HepG2 (cell line): ENCODE measurements around the gene CLIC3. TPM values are rescaled to one million over a fixed set of nuclear protein-coding genes. Genes with fewer than 3 reads are reported as not detected.

Experiments
- ATAC-seq: fragments of 200-7000 bp; cut with Tn5 transposase; 3 replicates; pipeline ENCODE4 v1.9.1; 2020; ENCODE audit warnings: mild to moderate bottlenecking, moderate library complexity
- BruUV-seq: library from RNA; stranded (reverse); fragments of 400-500 nt; replicated peaks from 2 replicates; lab custom pipeline; 2021; lab: Mats Ljungman, UMichigan
- CTCF ChIA-PET: fragments of 300-600 bp; formaldehyde crosslinking; extraction: SDS; loops from one replicate; lab custom pipeline; 2021; ENCODE audit warnings: low total read pairs, inconsistent platforms, low intra/inter-chr PET ratio; lab: Yijun Ruan, JAX
- POLR2A ChIA-PET: fragments of 350-600 bp; sonication (Branson Sonifier 250); formaldehyde crosslinking; loops from one replicate; lab custom pipeline; 2020; ENCODE audit warnings: antibody characterized with exemption, inconsistent platforms; lab: Yijun Ruan, JAX
- DNase-seq: peaks from one replicate; pipeline ENCODE4 v3.0.0-alpha.2; 2015; ENCODE audit warnings: low spot score
- FAIRE-seq: peaks from 3 replicates; lab custom pipeline; 2011; peaks lifted over from hg19 to GRCh38; lab: Jason Lieb, UNC
- H2AFZ ChIP-seq: one replicate; pipeline ENCODE4 v1.6.1; 2011; ENCODE audit warnings: low read length, inconsistent platforms
- H3K27ac ChIP-seq: fragments of 300-600 bp; 3 replicates; pipeline ENCODE4 v1.8.0; 2011; ENCODE audit warnings: mixed run types, mild to moderate bottlenecking, mixed read lengths, low read length, inconsistent platforms; ENCODE audit not compliant: insufficient read depth; ENCODE audit errors: extremely low read length
- H3K27me3 ChIP-seq, 2 experiments: fragments of 200-600 bp in 1 of 2; 2 replicates in 1 of 2; 3 replicates in 1 of 2; pipeline versions ENCODE4 v1.6.0 to v1.8.0; 2011; ENCODE audit warnings: low read length in 2 of 2, mild to moderate bottlenecking in 2 of 2, moderate library complexity in 2 of 2, inconsistent platforms in 1 of 2; ENCODE audit not compliant: insufficient read depth in 2 of 2, control insufficient read depth in 1 of 2
- H3K36me3 ChIP-seq, 2 experiments: fragments of 200-600 bp in 1 of 2; replicated peaks in 1 of 2; 2 replicates in 1 of 2; 3 replicates in 1 of 2; pipeline versions ENCODE4 v1.5.1 to v1.8.0; 2011; ENCODE audit warnings: low read length in 2 of 2, inconsistent platforms in 1 of 2; ENCODE audit not compliant: insufficient read depth in 2 of 2, control insufficient read depth in 1 of 2
- H3K4me1 ChIP-seq: 2 replicates; pipeline ENCODE4 v1.5.1; 2012; ENCODE audit warnings: low read length, inconsistent platforms; ENCODE audit not compliant: insufficient read depth
- H3K4me2 ChIP-seq: 2 replicates; pipeline ENCODE4 v1.6.0; 2011; ENCODE audit warnings: low read depth, low read length, inconsistent platforms
- H3K4me3 ChIP-seq, 3 experiments: fragments of 200-600 bp in 1 of 3; sonication (generic), shearing (Covaris generic) in 1 of 3; replicated peaks in 1 of 3; 2 replicates each; pipeline ENCODE4 v1.5.1; 2011 to 2016; ENCODE audit warnings: low read length in 3 of 3, inconsistent platforms in 2 of 3, low read depth in 2 of 3, mild to moderate bottlenecking in 2 of 3, control low read depth in 1 of 3, mixed read lengths in 1 of 3; ENCODE audit not compliant: insufficient read depth in 1 of 3
- H3K79me2 ChIP-seq: one replicate; pipeline ENCODE4 v1.6.1; 2011; ENCODE audit warnings: low read length, inconsistent platforms; ENCODE audit not compliant: insufficient read depth
- H3K9ac ChIP-seq: 2 replicates; pipeline ENCODE4 v1.6.0; 2011; ENCODE audit warnings: mild to moderate bottlenecking, low read depth, low read length, inconsistent platforms; ENCODE audit not compliant: insufficient read depth
- H3K9me3 ChIP-seq: 2 replicates; pipeline ENCODE4 v1.5.1; 2012; ENCODE audit warnings: mild to moderate bottlenecking, low read length
- H4K20me1 ChIP-seq: 2 replicates; pipeline ENCODE4 v1.6.0; 2011; ENCODE audit warnings: inconsistent platforms, mild to moderate bottlenecking, low read length, moderate library complexity; ENCODE audit not compliant: insufficient read depth
- CERS6 ChIP-seq: sonication (generic); formaldehyde crosslinking; IDR thresholded peaks from 2 replicates; pipeline ENCODE4 v1.5.0; 2020; ENCODE audit warnings: missing genetic modification reagents
- NONO ChIP-seq, 2 experiments: fragments of 450-650 bp in 1 of 2; sonication (generic) in 1 of 2; formaldehyde crosslinking in 1 of 2; IDR thresholded peaks in 1 of 2; conservative IDR thresholded peaks in 1 of 2; 2 replicates each; pipeline versions ENCODE4 v1.6.1 to v1.8.0; 2017 to 2022; ENCODE audit warnings: mild to moderate bottlenecking in 1 of 2, missing genetic modification reagents in 1 of 2, moderate library complexity in 1 of 2
- PHF8 ChIP-seq: sonication (generic); formaldehyde crosslinking; IDR thresholded peaks from 2 replicates; pipeline ENCODE4 v1.5.0; 2020; ENCODE audit warnings: missing genetic modification reagents
- RARG ChIP-seq: sonication (generic); formaldehyde crosslinking; IDR thresholded peaks from 2 replicates; pipeline ENCODE4 v1.4.0; 2020; ENCODE audit warnings: low read depth, mild to moderate bottlenecking, missing genetic modification reagents
- SOX6 ChIP-seq, 2 experiments: fragments of 450-650 bp in 1 of 2; sonication (generic) in 1 of 2; formaldehyde crosslinking in 1 of 2; IDR thresholded peaks; 2 replicates each; pipeline versions ENCODE4 v1.4.0 to v1.6.1; 2017 to 2020; ENCODE audit warnings: antibody characterized with exemption in 1 of 2, mild to moderate bottlenecking in 1 of 2, missing genetic modification reagents in 1 of 2
- TARDBP ChIP-seq: sonication (generic); formaldehyde crosslinking; IDR thresholded peaks from 2 replicates; pipeline ENCODE4 v1.8.0; 2022; ENCODE audit warnings: mild to moderate bottlenecking, missing genetic modification reagents
- ZNF224 ChIP-seq: sonication (generic); formaldehyde crosslinking; IDR thresholded peaks from 2 replicates; pipeline ENCODE4 v1.5.0; 2020; ENCODE audit warnings: mild to moderate bottlenecking, missing genetic modification reagents
- ZNF672 ChIP-seq: sonication (generic); formaldehyde crosslinking; IDR thresholded peaks from 2 replicates; pipeline ENCODE4 v1.8.1; 2022; ENCODE audit warnings: missing genetic modification reagents
- WGBS: methylation state at CpG from one replicate; pipeline ENCODE4 v1.1.6; 2017; ENCODE audit warnings: low lambda C conversion rate; 5-methylcytosine and 5-hydroxymethylcytosine counted together
- in situ Hi-C: cut with HindIII; loops from 2 replicates; pipeline ENCODE4 v1.10.0; 2017; ENCODE audit warnings: low pct_unique_long_range_greater_than_20kb; ENCODE audit not compliant: extremely low pct_ligation_motif_present
- intact Hi-C: fragments of 100-400 bp; cut with micrococcal nuclease; formaldehyde crosslinking; loops from one replicate; pipeline ENCODE4 v1.10.0; 2022; ENCODE audit not compliant: unreplicated experiment
- polyA plus RNA-seq, 8 experiments: library from polyadenylated mRNA; depleted of rRNA in 3 of 8; stranded (reverse) in 7 of 8; unstranded in 1 of 8; fragments of >200 nt; fragmentation: Illumina TruSeq in 4 of 8; extraction: Trizol in 4 of 8; gene quantifications; 2 replicates each; pipeline versions ENCODE4 v1.2.1 to v1.2.3, GENCODE V29; 2011 to 2016; ENCODE audit warnings: low read depth in 4 of 8, missing spikeins in 1 of 8, mixed read lengths in 1 of 8; ENCODE audit not compliant: insufficient read depth in 1 of 8
- total RNA-seq, 5 experiments: library from RNA; depleted of rRNA; stranded (reverse); fragments of >200 nt; fragmentation: Illumina TruSeq; extraction: Trizol; gene quantifications; 2 replicates each; pipeline ENCODE4 v1.2.3, GENCODE V29; 2016; ENCODE audit warnings: low read depth in 1 of 5

Gene CLIC3
- total and polyA plus RNA-seq, 2 of the 13 experiments (the other 11 are each of a cell fraction or from before 2014, with no cell fraction given): 0.51 to 1.5 TPM

- TF ChIP-seq NONO (IDR thresholded peaks at IDR 0.05) (no peak), NONO (CRISPR knock-in tag; conservative IDR thresholded peaks at IDR 0.05) (no peak), PHF8 (CRISPR knock-in tag) (no peak), CERS6 (no peak)
- TF ChIP-seq, all 625 proteins: peak for 2
Observed at GRCh38 chr9:136958473-136958872, 37.9 kb downstream of the CLIC3 start (continued).

GRCh38 chr9:136957901-136958300 lies 38.5 kb downstream of the CLIC3 start:
- Histone ChIP-seq H3K9me3 (no peaks in the 10 kb centered on the region), H3K4me3 (no peak overlapping the region), H3K79me2 (no peaks in the 10 kb centered on the region), H4K20me1 (no peaks in the 10 kb centered on the region), H2AFZ (no peak overlapping the region), H3K9ac (no peak overlapping the region), H3K4me2 (no peak overlapping the region), H3K27ac (no peak overlapping the region), H3K36me3 (no peaks in the 10 kb centered on the region), H3K27me3 (peaks cover 12 to 30% of the 10 kb centered on the region in 2 experiments), H3K4me1 (no peaks in the 10 kb centered on the region)
- in situ Hi-C loops (no loop called here), intact Hi-C loops (no loop called here)
- 74% methylated on average over 6 of the region's 6 CpGs for WGBS
- DNase-seq (no peak), FAIRE-seq (no peak), ATAC-seq (no peak)
- CTCF ChIA-PET: no interaction called here
- BruUV-seq: no TSS peak
- POLR2A ChIA-PET: no interaction called here
- no peak for TF ChIP-seq SOX6 (IDR thresholded peaks at IDR 0.05)
- TF ChIP-seq SOX6 (CRISPR knock-in tag; IDR thresholded peaks at IDR 0.05): no peak
- TF ChIP-seq RARG: no peak
- TF ChIP-seq TARDBP (CRISPR knock-in tag): peak; percentile 19; the same call in 1 of the 2 replicates
- no peak for TF ChIP-seq ZNF224
- TF ChIP-seq ZNF672: no peak
